LNCaP clone FGC (cell line): Measurements from ENCODE around the gene MYO5C.
A peak's percentile ranks its signal among the peaks of the same experiment; 100 is the strongest.

Source experiments
- DNase-seq: peaks from one replicate; pipeline ENCODE4 v3.0.0-alpha.2; 2011; ENCODE audit warnings: low read depth
- H3K4me3 ChIP-seq: 2 replicates; pipeline ENCODE4 v1.5.1; 2011; ENCODE audit warnings: mild to moderate bottlenecking, low read depth, low read length, control low read depth
- CTCF ChIP-seq: IDR thresholded peaks from 2 replicates; pipeline ENCODE4 v1.5.1; 2012; ENCODE audit warnings: mild to moderate bottlenecking; ENCODE audit not compliant: control insufficient read depth, insufficient read depth; ENCODE audit errors: extremely low read depth

The MYO5C gene

GRCh38 chr15:52295421-52296001 is at the start of gene MYO5C:
TSS of gene MYO5C (minus strand) at chr15:52295804. CDS start at chr15:52295636, 168 bp downstream.
- peak; percentile 80 for DNase-seq
- H3K4me3 ChIP-seq, result peak within 1 kb of the TSS; percentile 81
- TF ChIP-seq CTCF, result no peak

GRCh38 chr15:52344592-52344991 is 49.0 kb upstream of the MYO5C start:
- TF ChIP-seq CTCF, result no peak
- no peak overlapping the region for H3K4me3 ChIP-seq
- DNase-seq, result no peak

- DNase-seq, result no peak
- no peak for TF ChIP-seq CTCF
- no peak overlapping the region for H3K4me3 ChIP-seq
Measured at GRCh38 chr15:52343831-52344230, 48.2 kb upstream of the MYO5C start.

GRCh38 chr15:52340093-52340492 is 44.5 kb upstream of the MYO5C start:
- no peak for DNase-seq

GRCh38 chr15:52338891-52339290 is 43.3 kb upstream of the MYO5C start:
- no peak for TF ChIP-seq CTCF
- H3K4me3 ChIP-seq, result no peak overlapping the region
- no peak for DNase-seq

More at GRCh38 chr15:52340093-52340492, 44.5 kb upstream of the MYO5C start:
- H3K4me3 ChIP-seq, result no peak overlapping the region
- TF ChIP-seq CTCF, result no peak

GRCh38 chr15:52338058-52338457 is 42.5 kb upstream of the MYO5C start:
- no peak overlapping the region for H3K4me3 ChIP-seq
- DNase-seq, result no peak
- TF ChIP-seq CTCF, result no peak

- TF ChIP-seq CTCF, result no peak
- DNase-seq, result no peak
- H3K4me3 ChIP-seq, result no peak overlapping the region
Measured at GRCh38 chr15:52337198-52337853, 41.7 kb upstream of the MYO5C start.
